Measurements from ENCODE around the gene TMEM245.

DNA sequence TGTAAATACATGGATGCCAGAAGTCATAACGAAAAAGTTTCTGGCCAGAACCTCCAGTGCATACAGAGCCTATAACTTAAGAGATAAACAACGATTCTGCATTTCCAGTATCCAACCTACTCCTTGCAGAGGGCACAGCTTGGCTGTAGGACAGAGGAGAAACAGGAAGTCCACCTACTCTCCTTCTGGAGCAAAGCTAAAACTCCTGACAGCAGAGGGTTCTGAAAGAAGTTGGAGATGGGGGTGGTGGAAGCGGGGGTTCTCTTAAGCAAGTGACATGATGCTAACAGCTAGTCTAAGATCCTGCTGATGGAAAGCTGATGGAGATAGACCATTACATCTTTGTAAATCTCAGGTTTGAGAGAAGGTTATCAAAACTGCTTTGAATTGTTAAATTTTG, 70.9 kb downstream of the TMEM245 start:
- TF ChIP-seq, protein P1, sequence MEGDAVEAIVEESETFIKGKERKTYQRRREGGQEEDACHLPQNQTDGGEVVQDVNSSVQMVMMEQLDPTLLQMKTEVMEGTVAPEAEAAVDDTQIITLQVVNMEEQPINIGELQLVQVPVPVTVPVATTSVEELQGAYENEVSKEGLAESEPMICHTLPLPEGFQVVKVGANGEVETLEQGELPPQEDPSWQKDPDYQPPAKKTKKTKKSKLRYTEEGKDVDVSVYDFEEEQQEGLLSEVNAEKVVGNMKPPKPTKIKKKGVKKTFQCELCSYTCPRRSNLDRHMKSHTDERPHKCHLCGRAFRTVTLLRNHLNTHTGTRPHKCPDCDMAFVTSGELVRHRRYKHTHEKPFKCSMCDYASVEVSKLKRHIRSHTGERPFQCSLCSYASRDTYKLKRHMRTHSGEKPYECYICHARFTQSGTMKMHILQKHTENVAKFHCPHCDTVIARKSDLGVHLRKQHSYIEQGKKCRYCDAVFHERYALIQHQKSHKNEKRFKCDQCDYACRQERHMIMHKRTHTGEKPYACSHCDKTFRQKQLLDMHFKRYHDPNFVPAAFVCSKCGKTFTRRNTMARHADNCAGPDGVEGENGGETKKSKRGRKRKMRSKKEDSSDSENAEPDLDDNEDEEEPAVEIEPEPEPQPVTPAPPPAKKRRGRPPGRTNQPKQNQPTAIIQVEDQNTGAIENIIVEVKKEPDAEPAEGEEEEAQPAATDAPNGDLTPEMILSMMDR (conservative IDR thresholded peaks at IDR 0.05; ENCODE audit: low read length) = no peak
- no peak for TF ChIP-seq EZH2phosphoT487 (IDR thresholded peaks at IDR 0.05; ENCODE audit: borderline replicate concordance, low read depth, low read length)

All from OCI-LY7 (cell line).